ENCODE measurements around the gene TCN1. TPM values are rescaled to one million over a fixed set of nuclear protein-coding genes. Genes with fewer than 3 reads are reported as not detected.

The TCN1 gene
- polyA plus RNA-seq = not detected in 2 replicates

GRCh38 chr11:59866397-59866796, at the start of gene TCN1:
TSS of gene TCN1 (minus strand) at chr11:59866487. CDS start at chr11:59866470, 17 bp downstream.

GRCh38 chr11:59878575-59878974, 12.3 kb upstream of the TCN1 start, which contains the start of gene OOSP3:
TSS of gene OOSP3 (plus strand) at chr11:59878782. CDS start at chr11:59878809, 27 bp downstream.

GRCh38 chr11:59845399-59845798, 20.9 kb downstream of the TCN1 start, which contains the start of gene CBLIF:
TSS of gene CBLIF (minus strand) at chr11:59845499. CDS start at chr11:59845453, 46 bp downstream.

GRCh38 chr11:59810189-59810910, 55.9 kb downstream of the TCN1 start, which contains the start of gene MRPL16:
TSS of gene MRPL16 (minus strand) at chr11:59810778. CDS start at chr11:59810658, 120 bp downstream.

Other genes with a start within 250 kb of the TCN1 start
- 1.9 and 4.1 TPM in 2 replicates for gene PATL1, start 197.4 kb downstream of the TCN1 start, polyA plus RNA-seq
- gene OR10V1, start 152.6 kb downstream of the TCN1 start, polyA plus RNA-seq = not detected in 2 replicates
- 2.2 and 4.2 TPM in 2 replicates for gene STX3, start 111.1 kb downstream of the TCN1 start, polyA plus RNA-seq
- 50.7 and 55.6 TPM in 2 replicates for gene MRPL16, start 55.7 kb downstream of the TCN1 start, polyA plus RNA-seq
- not detected in 2 replicates for gene CBLIF, start 21.0 kb downstream of the TCN1 start, polyA plus RNA-seq
- not detected in 2 replicates for gene OOSP3, start 12.3 kb upstream of the TCN1 start, polyA plus RNA-seq
- gene OOSP1, start 71.9 kb upstream of the TCN1 start, polyA plus RNA-seq = not detected in 2 replicates
- not detected in 2 replicates for gene OOSP4A, start 97.5 kb upstream of the TCN1 start, polyA plus RNA-seq
- not detected in 2 replicates for gene OOSP4B, start 150.7 kb upstream of the TCN1 start, polyA plus RNA-seq
- not detected in 2 replicates for gene OOSP2, start 173.9 kb upstream of the TCN1 start, polyA plus RNA-seq
- not detected in 2 replicates for gene MS4A3, start 190.2 kb upstream of the TCN1 start, polyA plus RNA-seq
- gene MS4A2, start 222.2 kb upstream of the TCN1 start, polyA plus RNA-seq = not detected in 2 replicates

Measured in Purkinje cell (primary cell).